Endodermal cell (in vitro differentiated cells): Measurements from ENCODE around the gene KRTAP10-7. TPM values are rescaled to one million over a fixed set of nuclear protein-coding genes. Genes with fewer than 3 reads are reported as not detected.

Experiments
- DNase-seq: peaks from one replicate; pipeline ENCODE4 v3.0.0-alpha.2; 2017
- H3K27ac ChIP-seq: 2 replicates; pipeline ENCODE4 v1.5.1; 2013; ENCODE audit warnings: mild to moderate bottlenecking, low read depth, low read length, moderate library complexity
- H3K27me3 ChIP-seq: 2 replicates; pipeline ENCODE4 v1.6.1; 2013; ENCODE audit warnings: mild to moderate bottlenecking, low read length, moderate library complexity; ENCODE audit not compliant: insufficient read depth, control insufficient read depth, poor library complexity, severe bottlenecking
- H3K36me3 ChIP-seq: 2 replicates; pipeline ENCODE4 v1.7.0; 2013; ENCODE audit warnings: mild to moderate bottlenecking, low read length, moderate library complexity; ENCODE audit not compliant: control insufficient read depth, insufficient read depth
- H3K4me1 ChIP-seq: one replicate; pipeline ENCODE4 v1.7.0; 2013; ENCODE audit warnings: low read length; ENCODE audit not compliant: control insufficient read depth, insufficient read depth
- H3K4me3 ChIP-seq: 2 replicates; pipeline ENCODE4 v1.5.1; 2013; ENCODE audit warnings: mild to moderate bottlenecking, low read length, moderate library complexity
- H3K9ac ChIP-seq: 2 replicates; pipeline ENCODE4 v1.6.1; 2013; ENCODE audit warnings: mild to moderate bottlenecking, low read length, moderate library complexity; ENCODE audit not compliant: poor library complexity, severe bottlenecking; ENCODE audit errors: extremely low read depth
- H3K9me3 ChIP-seq: 2 replicates; pipeline ENCODE4 v1.6.1; 2013; ENCODE audit warnings: mild to moderate bottlenecking, low read length, moderate library complexity; ENCODE audit not compliant: control insufficient read depth
- H3K27ac Mint-ChIP-seq: 2 replicates; pipeline ENCODE4 v1.8.0; 2020; ENCODE audit warnings: mixed read lengths
- H3K27me3 Mint-ChIP-seq: 2 replicates; pipeline ENCODE4 v1.8.0; 2021; ENCODE audit warnings: mild to moderate bottlenecking, mixed read lengths; ENCODE audit not compliant: insufficient read depth
- H3K36me3 Mint-ChIP-seq: 2 replicates; pipeline ENCODE4 v1.8.0; 2020; ENCODE audit warnings: low read depth, mixed read lengths
- H3K4me1 Mint-ChIP-seq: 2 replicates; pipeline ENCODE4 v1.8.0; 2020; ENCODE audit warnings: mixed read lengths
- H3K4me3 Mint-ChIP-seq: 2 replicates; pipeline ENCODE4 v1.8.0; 2020; ENCODE audit warnings: mild to moderate bottlenecking, moderate library complexity, mixed read lengths
- H3K9me3 Mint-ChIP-seq: 2 replicates; pipeline ENCODE4 v1.8.0; 2020; ENCODE audit warnings: mild to moderate bottlenecking, mixed read lengths
- CTCF ChIP-seq: fragments of 200-600 bp; sonication (generic); conservative IDR thresholded peaks from 2 replicates; pipeline ENCODE4 v1.5.0; 2021; ENCODE audit warnings: antibody characterized with exemption, mild to moderate bottlenecking
- WGBS, 2 experiments: methylation state at CpG; one replicate each; pipeline versions ENCODE4 v1.1.5 to v1.1.7; 2013; ENCODE audit warnings: missing lambda C conversion rate in 2 of 2, mixed read lengths in 1 of 2; ENCODE audit not compliant: insufficient coverage in 1 of 2, insufficient read length in 1 of 2; 5-methylcytosine and 5-hydroxymethylcytosine counted together
- total RNA-seq, 2 donors: library from RNA; stranded (reverse); fragmentation: NEBNext Ultra II Directional in 1 of 2; extraction: Animal tissue kit (Norgen Biotek cat#: 25700) in 1 of 2; gene quantifications; 2 replicates in 1 of 2; 3 replicates in 1 of 2; pipeline ENCODE4 v1.2.1, GENCODE V29; 2021

KRTAP10-7 gene
- total RNA-seq, 2 donors from 2014 or later: not detected

DNA sequence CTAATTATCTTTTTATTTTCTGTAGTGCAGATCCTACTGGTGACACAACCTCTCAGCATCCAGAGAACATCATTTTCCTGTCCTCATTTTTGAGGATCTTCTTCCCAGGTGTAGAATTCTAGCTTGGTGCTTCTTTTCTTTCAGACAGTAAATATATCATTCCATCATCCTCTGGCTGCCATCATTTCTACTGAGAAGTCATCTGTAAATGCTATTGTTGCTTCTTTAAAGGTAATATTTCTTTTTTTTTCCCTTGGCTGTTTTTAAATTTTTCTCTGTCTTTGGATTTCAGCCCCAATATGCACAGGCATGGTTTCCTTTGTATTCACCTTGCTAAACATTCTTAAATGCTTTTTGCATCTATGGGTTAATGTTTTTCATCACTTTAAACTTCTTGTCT, 23.2 kb downstream of the KRTAP10-7 start:
- Mint-ChIP-seq H3K27ac (no peak overlapping the region), H3K27me3 (peaks cover 1% of the 10 kb centered on the region), H3K4me3 (no peak overlapping the region), H3K36me3 (no peaks in the 10 kb centered on the region), H3K9me3 (peaks cover 58% of the 10 kb centered on the region), H3K4me1 (no peaks in the 10 kb centered on the region)
- Histone ChIP-seq H3K36me3 (no peaks in the 10 kb centered on the region), H3K4me3 (no peak overlapping the region), H3K4me1 (no peaks in the 10 kb centered on the region), H3K9me3 (peaks cover 58% of the 10 kb centered on the region), H3K27me3 (no peaks in the 10 kb centered on the region), H3K27ac (no peak overlapping the region), H3K9ac (no peak overlapping the region)
- TF ChIP-seq CTCF: no peak
- no peak for DNase-seq

- Histone ChIP-seq H3K9ac (no peak overlapping the region), H3K4me1 (no peaks in the 10 kb centered on the region), H3K27ac (no peak overlapping the region), H3K36me3 (no peaks in the 10 kb centered on the region), H3K9me3 (peaks cover 36% of the 10 kb centered on the region), H3K27me3 (no peaks in the 10 kb centered on the region), H3K4me3 (no peak overlapping the region)
- Mint-ChIP-seq H3K9me3 (peaks cover 39% of the 10 kb centered on the region), H3K27me3 (peaks cover 1% of the 10 kb centered on the region), H3K4me1 (no peaks in the 10 kb centered on the region), H3K4me3 (no peak overlapping the region), H3K27ac (no peak overlapping the region), H3K36me3 (no peaks in the 10 kb centered on the region)
- 93 to 96% methylated on average over 2 to 6 of the region's 7 CpGs for WGBS, 2 experiments
- peak; percentile 18 for DNase-seq
- no peak for TF ChIP-seq CTCF
Measured at GRCh38 chr21:44625756-44626155, 25.4 kb downstream of the KRTAP10-7 start.

DNA sequence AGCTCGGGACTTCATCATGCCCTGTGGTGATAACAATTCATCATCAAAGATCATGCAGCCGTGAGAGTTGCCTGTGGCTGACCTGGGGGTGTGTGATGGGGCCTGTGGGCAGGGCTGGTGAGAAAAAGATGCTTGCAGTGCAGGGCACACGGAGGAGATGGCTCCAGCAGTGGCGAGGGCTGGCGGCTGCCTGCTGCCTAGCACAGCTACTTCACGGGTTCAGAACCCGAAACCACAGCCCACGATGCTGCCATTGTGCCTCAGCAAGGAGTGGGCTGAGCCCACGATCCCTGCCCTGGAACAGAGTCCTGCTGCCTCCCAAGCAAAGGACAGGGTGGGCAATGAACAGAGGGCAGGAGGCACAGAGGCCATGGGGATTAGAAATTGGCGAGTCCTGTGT, 25.9 kb downstream of the KRTAP10-7 start:
- peak; percentile 30 for DNase-seq
- H3K36me3 Mint-ChIP-seq: no peaks in the 10 kb centered on the region
- no peaks in the 10 kb centered on the region for H3K4me1 Mint-ChIP-seq
- WGBS, 2 experiments: 83 to 95% methylated on average over 9 to 10 of the region's 10 CpGs
- Histone ChIP-seq H3K27ac (no peak overlapping the region), H3K9ac (no peak overlapping the region), H3K9me3 (peaks cover 34% of the 10 kb centered on the region), H3K27me3 (no peaks in the 10 kb centered on the region), H3K4me1 (no peaks in the 10 kb centered on the region), H3K36me3 (no peaks in the 10 kb centered on the region), H3K4me3 (no peak overlapping the region)
- peaks cover 1% of the 10 kb centered on the region for H3K27me3 Mint-ChIP-seq
- TF ChIP-seq CTCF: no peak
- H3K27ac Mint-ChIP-seq: no peak overlapping the region
- H3K9me3 Mint-ChIP-seq: peaks cover 41% of the 10 kb centered on the region
- H3K4me3 Mint-ChIP-seq: no peak overlapping the region
